IPS-18a (cell line): ENCODE results near the gene NHP2.

Source experiments
- H3K27ac ChIP-seq: one replicate; pipeline ENCODE4 v1.5.1; 2013; ENCODE audit warnings: low read length
- H3K27me3 ChIP-seq: one replicate; pipeline ENCODE4 v1.6.1; 2013; ENCODE audit warnings: mild to moderate bottlenecking, low read length; ENCODE audit not compliant: control insufficient read depth, insufficient read depth
- H3K36me3 ChIP-seq: one replicate; pipeline ENCODE4 v1.6.1; 2013; ENCODE audit warnings: low read depth, low read length; ENCODE audit not compliant: control insufficient read depth
- H3K4me1 ChIP-seq: one replicate; pipeline ENCODE4 v1.6.1; 2013; ENCODE audit warnings: low read depth, low read length; ENCODE audit not compliant: control insufficient read depth
- H3K4me3 ChIP-seq: one replicate; pipeline ENCODE4 v1.5.1; 2013; ENCODE audit warnings: low read length
- H3K9ac ChIP-seq: one replicate; pipeline ENCODE4 v1.6.1; 2013; ENCODE audit warnings: mild to moderate bottlenecking, low read length, moderate library complexity
- H3K9me3 ChIP-seq: one replicate; pipeline ENCODE4 v1.6.1; 2013; ENCODE audit warnings: low read depth, low read length; ENCODE audit not compliant: control insufficient read depth

Gene NHP2

GRCh38 chr5:178165581-178165980 lies 11.9 kb upstream of the NHP2 start:
- no peaks in the 10 kb centered on the region for H3K27me3 ChIP-seq
- no peaks in the 10 kb centered on the region for H3K4me1 ChIP-seq
- no peak overlapping the region for H3K9ac ChIP-seq

GRCh38 chr5:178163772-178164735 lies 10.4 kb upstream of the NHP2 start:
- no peak overlapping the region for H3K27ac ChIP-seq
- no peaks in the 10 kb centered on the region for H3K27me3 ChIP-seq
- no peak overlapping the region for H3K9ac ChIP-seq
- no peaks in the 10 kb centered on the region for H3K9me3 ChIP-seq
- peak overlapping the region; percentile 48 for H3K4me3 ChIP-seq
- no peaks in the 10 kb centered on the region for H3K4me1 ChIP-seq
- no peaks in the 10 kb centered on the region for H3K36me3 ChIP-seq

More at GRCh38 chr5:178165581-178165980, 11.9 kb upstream of the NHP2 start:
- Histone ChIP-seq H3K9me3 (no peaks in the 10 kb centered on the region), H3K27ac (no peak overlapping the region), H3K36me3 (no peaks in the 10 kb centered on the region), H3K4me3 (no peak overlapping the region)

DNA sequence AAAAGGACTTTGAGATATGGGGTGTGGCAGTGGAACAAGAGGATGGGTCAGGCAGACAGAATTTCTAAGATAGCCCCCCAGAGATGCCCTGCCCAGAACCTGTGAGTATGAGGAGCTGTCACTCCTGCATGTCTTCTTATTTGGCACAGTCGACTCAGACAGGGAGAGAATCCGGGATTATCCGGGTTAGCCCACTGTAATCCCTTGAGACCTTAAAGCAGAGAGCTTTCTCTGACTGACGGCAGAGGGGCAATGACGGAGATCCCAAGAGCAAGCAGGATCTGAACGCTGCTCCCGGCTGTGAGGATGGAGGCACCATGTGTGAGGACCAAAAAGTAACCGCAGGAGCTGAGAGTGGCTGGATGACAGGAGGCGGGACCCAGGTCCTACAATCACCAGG lies 8.8 kb upstream of the NHP2 start:
- H3K27me3 ChIP-seq: no peaks in the 10 kb centered on the region
- H3K9ac ChIP-seq: no peak overlapping the region

DNA sequence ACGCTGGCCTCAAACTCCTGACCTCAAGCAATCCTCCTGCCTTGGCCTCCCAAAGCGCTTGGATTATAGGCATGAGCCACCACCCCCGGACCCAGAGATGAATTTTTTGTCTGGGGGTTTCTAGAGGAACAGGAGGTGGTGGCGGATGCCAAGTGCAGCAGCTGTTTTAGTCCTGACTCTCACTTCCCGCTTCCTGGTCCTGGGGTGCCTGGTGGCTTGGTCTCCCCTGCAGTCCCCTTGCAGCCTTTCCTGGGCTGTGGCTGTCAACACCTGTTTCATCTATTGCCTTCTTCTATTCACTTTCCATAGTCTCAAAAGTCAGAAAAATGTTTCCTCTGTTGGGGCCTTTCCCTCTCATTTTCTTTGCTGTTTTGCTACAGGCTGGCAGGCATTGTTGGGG lies 6.5 kb upstream of the NHP2 start:
- Histone ChIP-seq H3K9me3 (no peaks in the 10 kb centered on the region), H3K36me3 (no peaks in the 10 kb centered on the region), H3K4me1 (no peaks in the 10 kb centered on the region), H3K27me3 (no peaks in the 10 kb centered on the region), H3K27ac (no peak overlapping the region), H3K9ac (no peak overlapping the region), H3K4me3 (no peak overlapping the region)

More for the DNA sequence above, 8.8 kb upstream of the NHP2 start:
- Histone ChIP-seq H3K27ac (no peak overlapping the region), H3K36me3 (no peaks in the 10 kb centered on the region), H3K4me1 (no peaks in the 10 kb centered on the region), H3K9me3 (no peaks in the 10 kb centered on the region), H3K4me3 (no peak overlapping the region)

DNA sequence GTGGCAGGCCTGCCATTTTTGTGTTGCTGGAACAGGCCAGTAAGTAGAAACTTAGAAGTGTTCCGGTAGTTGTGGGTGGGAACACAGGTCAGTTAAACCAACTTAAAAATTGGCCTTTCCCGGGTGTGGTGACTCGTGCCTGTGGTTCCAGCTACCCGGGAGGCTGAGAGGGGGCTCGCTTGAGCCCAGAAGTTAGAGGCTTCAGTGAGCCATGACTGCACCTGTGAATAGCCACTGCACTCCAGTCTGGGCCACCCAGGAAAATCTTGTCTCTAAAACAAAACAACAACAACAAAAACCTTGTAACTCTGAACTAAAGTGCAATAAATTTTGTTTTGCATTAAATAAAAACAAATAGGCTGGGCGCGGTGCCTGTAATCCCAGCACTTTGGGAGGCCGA lies 1.4 kb upstream of the NHP2 start:
- H3K27me3 ChIP-seq: no peaks in the 10 kb centered on the region
- no peak overlapping the region for H3K9ac ChIP-seq
- no peak overlapping the region for H3K27ac ChIP-seq
- peaks cover 13% of the 10 kb centered on the region for H3K36me3 ChIP-seq
- no peaks in the 10 kb centered on the region for H3K4me1 ChIP-seq
- no peaks in the 10 kb centered on the region for H3K9me3 ChIP-seq
- no peak overlapping the region for H3K4me3 ChIP-seq

DNA sequence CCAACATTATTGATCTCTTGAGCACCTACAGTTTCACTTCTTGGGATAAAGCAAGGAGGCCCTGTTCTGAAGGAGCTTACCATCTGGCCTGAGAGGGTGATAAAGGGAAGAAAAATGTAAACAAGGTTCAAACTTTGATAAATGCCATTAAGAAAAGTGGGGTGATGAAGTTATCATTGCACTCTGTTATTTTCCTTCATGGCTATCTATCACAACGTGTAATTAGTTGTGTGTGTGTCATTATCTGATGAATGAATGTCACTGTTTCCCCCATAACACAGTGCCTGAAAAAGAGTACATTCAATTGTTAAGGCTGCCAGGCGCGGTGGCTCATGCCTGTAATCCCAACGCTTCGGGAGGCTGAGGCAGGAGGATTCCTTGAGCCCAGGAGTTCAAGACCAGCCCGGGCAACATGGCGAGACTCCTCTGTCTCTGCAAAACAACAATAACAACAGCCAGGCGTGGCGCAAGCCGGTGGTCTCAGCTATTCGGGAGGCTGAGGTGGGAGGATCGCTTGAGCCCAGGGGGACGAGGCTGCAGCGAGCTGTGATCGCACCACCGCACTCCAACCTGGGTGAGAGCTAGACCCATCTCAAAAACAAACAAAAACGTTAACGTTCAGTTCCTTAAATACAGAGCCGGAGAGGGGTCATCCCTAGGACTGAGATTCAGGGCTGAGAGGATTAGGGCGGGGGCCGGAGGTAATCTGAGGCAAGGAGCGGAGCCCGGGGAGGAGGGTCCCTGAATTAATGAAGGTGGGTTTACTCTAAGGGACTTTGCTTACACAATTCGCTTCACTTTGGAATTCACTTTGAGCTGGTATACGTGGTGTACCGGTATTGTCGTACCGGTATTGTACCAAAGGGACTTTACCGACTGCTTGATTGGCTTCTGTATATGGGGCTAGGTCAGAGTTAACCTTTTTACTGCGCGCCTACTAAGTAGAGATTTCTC lies 917 bp downstream of the NHP2 start:
- Histone ChIP-seq H3K4me3 (peak overlapping the region; percentile 92), H3K27me3 (no peaks in the 10 kb centered on the region), H3K36me3 (peaks cover 36% of the 10 kb centered on the region), H3K9me3 (no peaks in the 10 kb centered on the region), H3K9ac (peak overlapping the region; percentile 75), H3K27ac (no peak overlapping the region), H3K4me1 (no peaks in the 10 kb centered on the region)

GRCh38 chr5:178150977-178151734 lies 2.5 kb downstream of the NHP2 start:
- H3K27ac ChIP-seq: no peak overlapping the region
- peaks cover 52% of the 10 kb centered on the region for H3K36me3 ChIP-seq
- H3K4me3 ChIP-seq: no peak overlapping the region
- H3K9me3 ChIP-seq: no peaks in the 10 kb centered on the region
- H3K4me1 ChIP-seq: no peaks in the 10 kb centered on the region
- no peak overlapping the region for H3K9ac ChIP-seq
- H3K27me3 ChIP-seq: no peaks in the 10 kb centered on the region

DNA sequence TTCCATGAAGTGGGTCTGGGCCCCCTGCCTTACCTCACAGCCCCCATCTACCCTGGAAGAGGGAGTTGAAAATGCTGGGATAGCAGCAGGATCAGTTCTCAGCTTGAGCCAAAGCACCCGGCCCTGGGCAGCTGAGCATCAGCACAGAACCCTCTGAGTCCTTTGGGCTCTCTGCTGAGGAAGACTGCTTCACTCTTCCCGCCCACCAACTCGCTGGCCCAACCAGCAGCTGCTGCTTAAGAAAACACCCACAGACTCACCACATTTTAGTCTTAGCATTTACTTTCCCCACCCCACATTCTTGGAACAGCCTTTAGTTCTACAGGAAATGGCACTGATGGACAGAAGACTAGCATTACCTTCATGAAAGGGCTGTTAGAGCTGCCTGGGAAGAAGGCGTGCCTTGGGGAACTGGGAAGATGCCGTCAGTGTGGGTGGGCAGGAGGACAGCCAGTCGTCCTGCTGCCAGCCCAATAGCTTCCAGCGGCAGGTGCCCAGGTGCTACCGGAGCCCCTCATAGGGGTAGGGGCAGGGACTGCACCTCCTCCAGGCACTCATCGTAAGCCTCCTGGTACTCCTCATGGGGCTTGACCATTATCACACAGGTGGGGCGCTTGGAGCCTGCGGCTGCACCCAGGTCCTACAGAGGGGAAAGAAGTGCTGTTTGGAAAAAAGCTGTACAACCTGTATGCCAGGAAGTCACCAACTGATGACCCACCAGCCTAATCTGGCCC lies 4.3 kb downstream of the NHP2 start:
- Histone ChIP-seq H3K36me3 (peaks cover 60% of the 10 kb centered on the region), H3K27ac (no peak overlapping the region), H3K9ac (no peak overlapping the region)

GRCh38 chr5:178147406-178147805 lies 6.3 kb downstream of the NHP2 start:
- Histone ChIP-seq H3K9ac (no peak overlapping the region), H3K4me1 (no peaks in the 10 kb centered on the region), H3K9me3 (no peaks in the 10 kb centered on the region), H3K36me3 (peaks cover 79% of the 10 kb centered on the region), H3K4me3 (no peak overlapping the region), H3K27me3 (no peaks in the 10 kb centered on the region), H3K27ac (no peak overlapping the region)

More for the DNA sequence above, 4.3 kb downstream of the NHP2 start:
- H3K4me3 ChIP-seq: no peak overlapping the region
- H3K27me3 ChIP-seq: no peaks in the 10 kb centered on the region
- no peaks in the 10 kb centered on the region for H3K9me3 ChIP-seq
- H3K4me1 ChIP-seq: no peaks in the 10 kb centered on the region

DNA sequence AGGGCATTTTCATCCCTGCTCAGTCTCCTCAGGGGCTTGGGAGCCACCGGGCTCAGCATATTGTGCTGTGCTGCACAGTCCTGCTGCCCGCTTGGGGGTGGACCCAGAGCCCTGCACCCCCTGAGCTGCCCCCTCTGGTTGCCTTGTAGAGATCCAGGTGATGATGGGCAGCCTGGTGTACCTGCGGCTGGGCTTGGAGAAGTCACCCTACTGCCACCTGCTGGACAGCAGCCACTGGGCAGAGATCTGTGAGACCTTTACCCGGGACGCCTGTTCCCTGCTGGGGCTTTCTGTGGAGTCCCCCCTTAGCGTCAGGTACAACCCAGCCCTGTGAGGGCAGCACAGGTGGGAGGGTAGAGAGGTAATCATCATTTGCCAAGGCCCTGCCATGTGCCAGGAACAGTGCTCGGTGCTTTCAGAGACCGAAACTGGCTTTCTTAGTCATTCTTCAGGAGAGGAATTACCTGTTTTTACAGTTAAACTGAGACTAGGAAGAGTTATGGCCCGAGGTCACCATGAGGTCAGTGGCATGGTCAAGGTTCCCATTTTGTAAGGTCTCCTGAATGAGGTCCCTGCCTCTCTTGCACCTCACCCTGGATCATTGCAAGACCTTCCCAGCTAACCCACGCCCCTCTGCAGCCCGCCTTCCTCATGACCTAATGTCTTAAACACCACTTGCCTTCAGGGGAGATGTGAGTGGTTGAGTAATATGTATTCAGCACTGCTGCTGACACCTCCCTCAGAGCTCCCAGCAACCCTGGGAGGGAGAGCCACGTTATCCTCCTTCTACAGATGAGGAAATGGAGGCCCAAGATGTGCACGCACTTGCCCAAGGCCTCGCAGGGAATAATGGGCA lies 7.5 kb downstream of the NHP2 start:
- Histone ChIP-seq H3K9me3 (no peaks in the 10 kb centered on the region), H3K27ac (no peak overlapping the region), H3K4me1 (no peaks in the 10 kb centered on the region), H3K9ac (no peak overlapping the region), H3K27me3 (no peaks in the 10 kb centered on the region), H3K36me3 (peaks cover 89% of the 10 kb centered on the region), H3K4me3 (no peak overlapping the region)
